GM12873 (cell line): ENCODE data around the gene TAMALIN.

Source experiments
- CTCF ChIP-seq: IDR thresholded peaks from 2 replicates; pipeline ENCODE4 v1.5.1; 2012; ENCODE audit warnings: low read depth, mild to moderate bottlenecking, moderate library complexity, low read length, control low read depth; ENCODE audit not compliant: insufficient read depth; ENCODE audit errors: missing control alignments

TAMALIN gene

GRCh38 chr12:52009081-52009751 is 2.5 kb downstream of the TAMALIN start:
- TF ChIP-seq CTCF = no peak

- TF ChIP-seq CTCF = no peak
Observed at GRCh38 chr12:52010152-52010622, 3.4 kb downstream of the TAMALIN start.

- no peak for TF ChIP-seq CTCF
Observed at GRCh38 chr12:52010692-52011601, 4.2 kb downstream of the TAMALIN start.

- no peak for TF ChIP-seq CTCF
Observed at GRCh38 chr12:52011602-52012214, 5.0 kb downstream of the TAMALIN start.

- TF ChIP-seq CTCF = no peak
Observed at GRCh38 chr12:52013626-52014310, 7.0 kb downstream of the TAMALIN start.

GRCh38 chr12:52014567-52015530 is 8.1 kb downstream of the TAMALIN start:
- no peak for TF ChIP-seq CTCF
